OCI-LY7 (cell line): ENCODE data around the gene GNG12. TPM values are rescaled to one million over a fixed set of nuclear protein-coding genes. Genes with fewer than 3 reads are reported as not detected.

Source experiments
- BruUV-seq: library from RNA; stranded (reverse); fragments of 400-500 nt; replicated peaks from 2 replicates; lab custom pipeline; 2021; lab: Mats Ljungman, UMichigan
- CTCF ChIA-PET: fragments of 300-600 bp; sonication (Branson Sonifier 250); formaldehyde crosslinking; loops from one replicate; lab custom pipeline; 2022; ENCODE audit warnings: antibody characterized with exemption; ENCODE audit not compliant: unreplicated experiment; lab: Charles Lee
- POLR2A ChIA-PET: fragments of 300-600 bp; sonication (Branson Sonifier 250); formaldehyde crosslinking; loops from one replicate; lab custom pipeline; 2022; ENCODE audit warnings: antibody characterized with exemption; lab: Charles Lee
- DNase-seq: peaks from one replicate; pipeline ENCODE4 v3.0.0-alpha.2; 2015; ENCODE audit warnings: low spot score
- H2AFZ ChIP-seq: fragments of 200-600 bp; sonication (generic), shearing (Covaris generic); 2 replicates; pipeline ENCODE4 v1.6.1; 2014; ENCODE audit warnings: mild to moderate bottlenecking, antibody characterized with exemption, low read length, moderate library complexity
- H3K27ac ChIP-seq: fragments of 200-600 bp; sonication (generic); 2 replicates; pipeline ENCODE4 v1.5.1; 2014; ENCODE audit warnings: mixed run types, low read depth, mild to moderate bottlenecking, moderate library complexity, low read length, inconsistent platforms; ENCODE audit not compliant: poor library complexity, severe bottlenecking
- H3K36me3 ChIP-seq: fragments of 200-600 bp; sonication (generic); 2 replicates; pipeline ENCODE4 v1.6.1; 2014; ENCODE audit warnings: mild to moderate bottlenecking, antibody characterized with exemption, low read length, moderate library complexity, mixed read lengths; ENCODE audit not compliant: insufficient read depth
- H3K4me1 ChIP-seq: fragments of 200-600 bp; sonication (generic); 2 replicates; pipeline ENCODE4 v1.5.1; 2014; ENCODE audit warnings: mild to moderate bottlenecking, low read length; ENCODE audit not compliant: insufficient read depth, poor library complexity, severe bottlenecking
- H3K4me2 ChIP-seq: fragments of 200-600 bp; sonication (generic); 2 replicates; pipeline ENCODE4 v1.6.1; 2014; ENCODE audit warnings: mild to moderate bottlenecking, low read length
- H3K4me3 ChIP-seq: fragments of 200-600 bp; sonication (generic); 2 replicates; pipeline ENCODE4 v1.5.1; 2014; ENCODE audit warnings: mild to moderate bottlenecking, low read depth, low read length; ENCODE audit not compliant: poor library complexity, severe bottlenecking
- H3K79me2 ChIP-seq: fragments of 200-600 bp; sonication (generic); 2 replicates; pipeline ENCODE4 v1.6.1; 2016; ENCODE audit warnings: low read depth, mild to moderate bottlenecking, low read length, moderate library complexity, mixed read lengths; ENCODE audit not compliant: insufficient read depth
- H3K9me2 ChIP-seq: fragments of 200-600 bp; sonication (generic); 2 replicates; pipeline ENCODE4 v1.6.1; 2016; ENCODE audit warnings: mild to moderate bottlenecking, low read length, mixed read lengths; ENCODE audit not compliant: insufficient read depth
- H3K9me3 ChIP-seq: fragments of 200-600 bp; sonication (generic); 2 replicates; pipeline ENCODE4 v1.6.1; 2014; ENCODE audit warnings: mild to moderate bottlenecking, mixed run types, low read length, mixed read lengths
- H4K20me1 ChIP-seq: fragments of 200-600 bp; sonication (generic); 2 replicates; pipeline ENCODE4 v1.6.1; 2014; ENCODE audit warnings: mild to moderate bottlenecking, antibody characterized with exemption, low read length, moderate library complexity, mixed read lengths; ENCODE audit not compliant: insufficient read depth
- CTCF ChIP-seq: fragments of 200-600 bp; sonication (generic); conservative IDR thresholded peaks from 2 replicates; pipeline ENCODE4 v1.5.1; 2014; ENCODE audit warnings: mild to moderate bottlenecking, antibody characterized with exemption, low read length, moderate library complexity, mixed read lengths
- EZH2phosphoT487 ChIP-seq: fragments of 200-600 bp; sonication (generic); IDR thresholded peaks from 2 replicates; pipeline ENCODE4 v1.6.1; 2018; ENCODE audit warnings: low read depth, borderline replicate concordance, mild to moderate bottlenecking, mixed run types, antibody characterized with exemption, low read length, moderate library complexity, mixed read lengths
- intact Hi-C: fragments of 100-400 bp; cut with micrococcal nuclease; formaldehyde crosslinking; loops from one replicate; pipeline ENCODE4 v1.10.0; 2022; ENCODE audit not compliant: unreplicated experiment
- total RNA-seq, 2 experiments: library from RNA; depleted of rRNA in 1 of 2; stranded (reverse); fragments of >200 nt in 1 of 2; shearing (Covaris generic) in 1 of 2; gene quantifications; 2 replicates each; pipeline ENCODE4 v1.2.3, GENCODE V29; 2014 to 2022

Gene GNG12
- total RNA-seq, 2 experiments from 2014 or later = 0.10 TPM; not detected in 1

GRCh38 chr1:67790201-67790692 lies 43.0 kb downstream of the GNG12 start:
- Histone ChIP-seq H3K27ac (no peak overlapping the region), H3K4me3 (no peak overlapping the region), H4K20me1 (no peaks in the 10 kb centered on the region), H3K9me2 (no peaks in the 10 kb centered on the region), H3K4me1 (no peaks in the 10 kb centered on the region), H3K79me2 (no peaks in the 10 kb centered on the region), H3K36me3 (no peaks in the 10 kb centered on the region), H3K4me2 (no peak overlapping the region), H3K9me3 (no peaks in the 10 kb centered on the region), H2AFZ (no peak overlapping the region)
- no TSS peak for BruUV-seq
- TF ChIP-seq EZH2phosphoT487 = no peak
- no peak for TF ChIP-seq CTCF
- CTCF ChIA-PET = no interaction called here
- no peak for DNase-seq
- intact Hi-C loops = no loop called here
- POLR2A ChIA-PET = interaction anchor here (0.5 to 0.7 kb wide), 3 partner anchors 16 to 894 kb away, joined by 3 to 6 read pairs (median 4); no protein-coding TSS in a partner anchor

DNA sequence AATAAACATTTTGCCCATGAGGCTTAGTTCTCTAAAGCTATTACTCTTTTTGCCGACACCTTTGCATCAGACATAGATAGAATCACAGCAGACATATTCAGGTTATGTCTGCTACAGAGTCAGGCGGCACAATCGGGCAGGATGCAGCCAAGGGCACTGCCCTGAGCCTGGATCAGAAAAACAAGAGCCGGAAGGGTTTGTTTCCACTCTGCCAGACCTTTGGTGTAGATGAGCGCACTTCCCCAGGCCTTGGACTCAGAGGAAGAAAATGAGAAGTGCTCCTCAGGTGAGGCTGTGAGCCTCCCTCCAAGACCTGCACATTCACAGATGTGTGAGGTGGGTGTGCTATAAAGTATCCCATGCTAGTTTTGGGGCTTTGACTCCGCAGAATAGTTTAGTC lies 43.7 kb downstream of the GNG12 start:
- TF ChIP-seq CTCF (no peak), EZH2phosphoT487 (no peak)
- Histone ChIP-seq H3K79me2 (no peaks in the 10 kb centered on the region), H3K27ac (no peak overlapping the region), H3K36me3 (no peaks in the 10 kb centered on the region), H3K9me2 (no peaks in the 10 kb centered on the region), H4K20me1 (no peaks in the 10 kb centered on the region), H2AFZ (no peak overlapping the region), H3K9me3 (no peaks in the 10 kb centered on the region), H3K4me3 (no peak overlapping the region), H3K4me1 (no peaks in the 10 kb centered on the region), H3K4me2 (no peak overlapping the region)
- CTCF ChIA-PET = no interaction called here
- intact Hi-C loops = no loop called here
- BruUV-seq = no TSS peak
- DNase-seq = no peak
- POLR2A ChIA-PET = no interaction called here

DNA sequence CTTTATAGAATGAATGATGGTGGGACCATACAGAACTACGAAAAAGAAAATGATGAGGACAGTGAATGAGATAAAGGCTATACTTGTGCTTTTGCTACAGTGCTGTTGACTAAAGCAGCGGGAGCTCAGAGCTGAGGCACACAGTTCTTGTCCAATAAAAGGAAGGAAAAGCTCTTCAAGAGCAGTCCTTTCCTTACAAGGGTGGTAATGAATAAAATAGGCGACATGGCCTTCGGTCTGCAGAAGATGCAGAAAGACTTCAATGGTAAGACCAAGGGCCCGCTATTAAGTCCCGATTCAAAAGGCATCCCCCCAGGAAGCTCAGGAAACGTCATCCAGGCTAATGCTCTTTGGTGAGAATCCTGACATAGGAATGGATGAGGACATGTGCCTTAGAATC lies 44.4 kb downstream of the GNG12 start:
- Histone ChIP-seq H3K4me2 (no peak overlapping the region), H3K27ac (no peak overlapping the region), H3K79me2 (no peaks in the 10 kb centered on the region), H3K9me2 (no peaks in the 10 kb centered on the region), H3K9me3 (no peaks in the 10 kb centered on the region), H4K20me1 (no peaks in the 10 kb centered on the region), H3K4me1 (no peaks in the 10 kb centered on the region), H2AFZ (no peak overlapping the region), H3K36me3 (no peaks in the 10 kb centered on the region), H3K4me3 (no peak overlapping the region)
- BruUV-seq = no TSS peak
- intact Hi-C loops = no loop called here
- ChIA-PET CTCF (no interaction called here), POLR2A (no interaction called here)
- DNase-seq = no peak
- TF ChIP-seq CTCF (no peak), EZH2phosphoT487 (no peak)
